Retinal pigment epithelial cell (primary cell): ENCODE measurements around the gene PHACTR4.
"Not testable (repeated sequence)": the region's sequence is repeated elsewhere in the genome, so short reads cannot be mapped to it uniquely, and the experiment has no call there.

Experiments
- DNase-seq: peaks from one replicate; pipeline ENCODE4 v3.0.0-alpha.2; 2010; ENCODE audit warnings: low read depth
- H3K4me3 ChIP-seq: 2 replicates; pipeline ENCODE4 v1.5.1; 2011; ENCODE audit warnings: mild to moderate bottlenecking, low read length, control low read depth, moderate library complexity
- TF ChIP-seq, protein P1 (sequence below): conservative IDR thresholded peaks from 2 replicates; pipeline ENCODE4 v1.5.1; 2011; ENCODE audit warnings: low read depth, low read length, control low read depth, inconsistent platforms

PHACTR4 gene

DNA sequence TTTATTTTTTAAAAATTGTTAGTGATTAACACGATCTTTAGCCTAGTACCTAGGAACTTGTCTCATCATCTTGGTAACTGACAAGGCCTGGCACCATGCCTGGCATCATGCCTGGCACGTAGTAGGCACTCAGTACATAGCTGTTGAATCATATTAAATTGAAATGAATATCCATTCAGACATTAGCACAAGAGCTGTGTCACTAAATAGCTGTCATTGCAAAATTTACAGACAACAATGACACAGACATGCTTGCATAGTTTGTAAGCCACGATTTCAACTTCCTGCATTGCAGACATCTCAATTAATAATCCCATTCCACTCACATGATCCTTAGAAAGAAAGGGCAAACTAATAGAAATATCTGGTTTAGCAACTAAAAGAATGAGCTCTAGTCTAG, 15.4 kb upstream of the PHACTR4 start:
- peak; percentile 20 for DNase-seq
- TF ChIP-seq, protein P1, sequence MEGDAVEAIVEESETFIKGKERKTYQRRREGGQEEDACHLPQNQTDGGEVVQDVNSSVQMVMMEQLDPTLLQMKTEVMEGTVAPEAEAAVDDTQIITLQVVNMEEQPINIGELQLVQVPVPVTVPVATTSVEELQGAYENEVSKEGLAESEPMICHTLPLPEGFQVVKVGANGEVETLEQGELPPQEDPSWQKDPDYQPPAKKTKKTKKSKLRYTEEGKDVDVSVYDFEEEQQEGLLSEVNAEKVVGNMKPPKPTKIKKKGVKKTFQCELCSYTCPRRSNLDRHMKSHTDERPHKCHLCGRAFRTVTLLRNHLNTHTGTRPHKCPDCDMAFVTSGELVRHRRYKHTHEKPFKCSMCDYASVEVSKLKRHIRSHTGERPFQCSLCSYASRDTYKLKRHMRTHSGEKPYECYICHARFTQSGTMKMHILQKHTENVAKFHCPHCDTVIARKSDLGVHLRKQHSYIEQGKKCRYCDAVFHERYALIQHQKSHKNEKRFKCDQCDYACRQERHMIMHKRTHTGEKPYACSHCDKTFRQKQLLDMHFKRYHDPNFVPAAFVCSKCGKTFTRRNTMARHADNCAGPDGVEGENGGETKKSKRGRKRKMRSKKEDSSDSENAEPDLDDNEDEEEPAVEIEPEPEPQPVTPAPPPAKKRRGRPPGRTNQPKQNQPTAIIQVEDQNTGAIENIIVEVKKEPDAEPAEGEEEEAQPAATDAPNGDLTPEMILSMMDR = no peak
- no peak overlapping the region for H3K4me3 ChIP-seq

DNA sequence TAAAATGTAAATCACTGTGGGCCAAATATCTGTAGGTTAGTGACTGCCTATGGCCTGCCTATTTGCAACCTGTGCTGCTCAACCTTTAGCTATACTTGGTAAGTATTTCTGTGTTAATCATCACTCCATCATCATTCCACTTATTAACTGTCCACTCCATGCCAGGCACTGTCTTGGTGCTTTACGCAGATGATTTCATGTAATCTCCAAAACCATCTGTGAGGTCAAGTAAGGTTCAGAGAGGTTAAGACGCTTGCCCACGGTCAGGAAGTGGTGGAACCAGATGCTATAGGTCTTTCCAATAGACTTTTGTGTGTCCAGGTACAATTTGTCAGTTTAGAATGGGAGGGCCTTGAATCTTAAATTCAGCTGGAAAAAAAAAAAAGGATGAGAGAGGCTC, 10.8 kb upstream of the PHACTR4 start:
- no peak overlapping the region for H3K4me3 ChIP-seq
- TF ChIP-seq, protein P1 = no peak
- DNase-seq = no peak

DNA sequence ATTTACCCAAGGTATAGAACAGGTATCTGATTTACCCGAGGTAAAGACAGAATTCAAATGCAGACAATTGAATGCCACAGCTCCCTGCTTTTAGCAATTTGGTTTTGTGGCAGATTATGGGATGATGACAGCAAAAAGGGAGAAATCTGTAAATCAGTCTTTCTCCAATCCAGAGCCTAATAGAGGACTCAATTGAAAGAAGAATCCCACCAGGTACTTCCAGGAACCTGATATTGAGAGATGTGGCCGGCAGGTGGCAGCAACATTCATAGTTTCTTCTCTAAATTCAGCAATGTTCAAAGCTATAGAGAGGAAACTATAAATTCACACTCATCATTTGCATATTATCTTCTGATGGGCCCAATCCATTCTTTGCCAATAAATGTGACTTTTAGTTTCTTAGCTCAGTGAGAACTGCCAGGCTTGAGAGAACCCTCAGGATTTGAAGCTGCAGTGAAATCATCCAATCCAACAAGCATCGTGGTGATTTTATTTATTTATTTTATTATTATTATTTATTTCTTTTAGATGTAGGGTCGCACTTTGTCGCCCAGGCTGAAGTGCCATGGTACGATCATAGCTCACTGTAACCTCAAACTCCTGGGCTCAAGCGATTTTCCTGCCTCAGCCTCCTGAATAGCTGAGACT, 9.8 kb upstream of the PHACTR4 start:
- no peak overlapping the region for H3K4me3 ChIP-seq
- TF ChIP-seq, protein P1 = peak; percentile 68
- no peak for DNase-seq

DNA sequence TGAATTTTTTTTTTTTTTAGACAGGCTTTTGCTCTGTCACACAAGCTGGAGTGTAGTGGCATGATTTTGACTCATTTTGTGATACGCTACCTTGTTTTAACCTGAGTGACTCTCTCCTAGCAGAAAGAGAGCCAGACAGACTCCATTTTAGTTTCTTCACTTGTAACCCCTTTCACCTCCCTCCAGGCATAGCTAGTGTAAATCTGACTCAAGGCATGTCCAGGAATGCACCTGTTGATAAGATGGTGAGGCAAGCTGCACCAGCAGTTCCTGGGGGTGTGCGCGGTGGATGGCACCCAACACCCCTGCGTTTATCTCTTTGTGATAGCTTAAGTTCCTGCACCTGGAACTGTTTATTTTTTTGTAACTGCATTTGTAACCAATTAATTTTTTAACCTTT, 4.7 kb upstream of the PHACTR4 start:
- DNase-seq = no peak
- TF ChIP-seq, protein P1 = no peak
- no peak overlapping the region for H3K4me3 ChIP-seq

DNA sequence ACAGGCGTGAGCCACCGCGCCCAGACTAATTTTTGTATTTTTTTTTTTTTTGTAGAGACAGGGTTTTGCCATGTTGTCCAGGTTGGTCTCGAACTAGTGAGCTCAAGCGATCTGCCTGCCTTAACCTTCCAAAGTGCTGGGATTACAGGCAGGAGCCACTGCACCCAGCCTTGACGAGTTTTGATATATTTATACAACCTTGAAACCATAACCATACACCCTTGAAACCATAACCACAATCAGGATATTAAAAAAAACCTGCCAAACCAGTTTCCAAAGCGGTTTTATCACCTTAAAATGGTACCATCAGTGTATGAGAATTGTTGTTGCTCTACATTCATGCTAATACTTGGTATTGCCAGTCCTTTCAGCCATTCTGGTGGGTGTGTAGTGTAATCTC, 3.7 kb upstream of the PHACTR4 start:
- H3K4me3 ChIP-seq = no peak overlapping the region
- DNase-seq = no peak
- TF ChIP-seq, protein P1 = no peak

DNA sequence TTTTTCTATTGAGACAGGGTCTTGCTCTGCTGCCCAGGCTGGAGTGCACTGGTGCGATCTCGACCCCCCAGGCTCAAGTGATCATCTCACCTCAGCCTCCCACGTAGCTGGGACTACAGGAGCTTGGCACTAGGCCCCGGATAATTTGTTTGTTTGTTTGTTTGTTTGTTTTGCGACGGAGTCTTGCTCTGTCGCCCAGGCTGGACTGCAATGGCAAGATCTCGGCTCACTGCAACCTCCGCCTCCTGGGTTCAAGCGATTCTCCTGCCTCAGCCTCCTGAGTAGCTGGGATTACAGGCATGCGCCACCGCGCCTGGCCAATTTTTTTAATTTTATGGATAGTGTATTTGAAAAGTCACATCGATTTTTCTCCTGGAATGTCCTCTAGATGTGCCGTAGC, 932 bp upstream of the PHACTR4 start:
- DNase-seq, H3K4me3 ChIP-seq: not testable (repeated sequence)

DNA sequence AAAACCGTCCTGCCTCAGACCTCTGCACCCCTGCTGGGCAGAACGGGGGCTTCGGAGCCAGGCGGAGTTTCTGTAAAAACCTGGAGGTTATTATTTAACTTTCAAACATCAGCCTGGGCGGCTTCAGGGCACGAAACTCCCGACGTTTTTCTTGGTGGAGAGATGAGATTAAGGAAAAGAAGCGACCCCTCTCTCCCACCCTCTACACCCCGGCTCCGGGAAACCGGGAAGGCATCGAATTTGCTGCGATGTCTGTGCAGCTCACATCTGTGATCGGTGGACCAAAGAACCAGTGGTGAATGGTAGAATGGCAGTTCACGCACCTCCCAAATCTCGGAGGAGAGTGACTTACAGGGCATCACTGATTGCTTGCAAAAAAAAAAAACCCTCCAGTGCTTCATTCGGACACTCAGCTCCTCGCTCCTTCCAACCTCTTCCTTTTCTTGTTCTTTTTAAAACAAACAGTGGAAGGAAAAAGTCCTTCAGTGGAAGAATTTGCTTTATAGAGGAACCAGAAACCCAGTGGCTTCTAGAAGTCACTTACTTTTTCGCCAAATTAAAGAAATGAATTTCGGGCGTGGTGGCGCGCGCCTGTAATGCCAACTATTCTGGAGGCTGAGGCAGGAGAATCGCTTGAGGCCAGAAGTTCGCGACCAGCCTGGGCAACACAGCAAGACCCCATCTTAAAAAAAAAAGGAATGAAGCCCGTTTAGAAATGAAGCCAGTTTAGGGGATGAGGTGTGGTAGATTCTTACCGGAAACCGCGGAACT, 884 bp downstream of the PHACTR4 start:
- DNase-seq = no peak
- peak overlapping the region; percentile 86 for H3K4me3 ChIP-seq
- TF ChIP-seq, protein P1 = no peak
